GM03348 (cell line): ENCODE measurements around the gene RPL23.
A peak's percentile ranks its signal among the peaks of the same experiment; 100 is the strongest.

Experiments used
- DNase-seq: peaks from one replicate; pipeline ENCODE4 v3.0.0; 2012; ENCODE audit warnings: low spot score

Gene RPL23

DNA sequence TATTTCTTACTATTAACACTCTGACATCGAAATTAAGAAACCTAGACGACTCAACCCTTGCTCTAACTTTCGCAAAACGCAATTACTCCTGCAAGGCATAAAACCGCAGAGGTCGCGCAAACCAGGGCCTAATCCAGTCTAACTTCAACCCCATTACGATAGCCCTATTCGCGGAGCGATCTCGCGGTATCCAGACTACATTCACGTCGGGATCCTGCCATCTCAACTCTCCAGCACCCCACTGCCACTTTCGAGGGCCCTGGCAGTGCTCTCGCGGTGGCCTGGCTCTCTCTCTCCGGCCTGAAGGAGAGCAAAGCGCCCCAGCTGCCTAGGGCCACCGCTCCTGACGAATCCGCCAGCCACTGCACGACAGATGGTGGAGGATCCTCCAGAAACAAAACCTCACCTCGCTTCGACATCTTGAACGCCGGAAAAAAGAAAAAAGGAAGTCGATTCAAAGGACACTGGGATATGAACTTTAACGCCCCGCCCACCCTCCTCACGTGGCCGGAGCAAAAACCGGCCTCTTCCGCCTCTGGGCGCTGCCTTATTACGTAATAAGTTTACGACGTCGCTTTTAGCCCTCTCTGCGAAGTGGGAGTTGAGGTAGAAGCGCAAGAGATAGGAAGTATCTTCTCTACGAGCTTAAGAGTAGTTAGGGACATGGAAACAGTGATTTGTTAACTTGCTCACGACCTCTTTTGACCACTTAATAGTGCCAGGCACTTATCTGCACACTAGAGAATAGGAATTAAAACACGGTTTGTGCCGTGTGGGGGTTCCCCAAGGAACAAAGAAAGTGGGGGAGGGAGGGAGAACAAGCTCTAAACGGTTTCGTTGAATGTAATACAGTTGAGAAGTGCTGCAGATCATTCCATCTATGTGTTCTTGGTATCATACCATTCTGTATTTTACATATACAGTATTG lies at the start of gene RPL23:
Gene RPL23 (minus strand): TSS at position 430 of the 928 bp plus-strand sequence. CDS start 11 bp downstream, at position 419.
- peak; percentile 93 for DNase-seq

DNA sequence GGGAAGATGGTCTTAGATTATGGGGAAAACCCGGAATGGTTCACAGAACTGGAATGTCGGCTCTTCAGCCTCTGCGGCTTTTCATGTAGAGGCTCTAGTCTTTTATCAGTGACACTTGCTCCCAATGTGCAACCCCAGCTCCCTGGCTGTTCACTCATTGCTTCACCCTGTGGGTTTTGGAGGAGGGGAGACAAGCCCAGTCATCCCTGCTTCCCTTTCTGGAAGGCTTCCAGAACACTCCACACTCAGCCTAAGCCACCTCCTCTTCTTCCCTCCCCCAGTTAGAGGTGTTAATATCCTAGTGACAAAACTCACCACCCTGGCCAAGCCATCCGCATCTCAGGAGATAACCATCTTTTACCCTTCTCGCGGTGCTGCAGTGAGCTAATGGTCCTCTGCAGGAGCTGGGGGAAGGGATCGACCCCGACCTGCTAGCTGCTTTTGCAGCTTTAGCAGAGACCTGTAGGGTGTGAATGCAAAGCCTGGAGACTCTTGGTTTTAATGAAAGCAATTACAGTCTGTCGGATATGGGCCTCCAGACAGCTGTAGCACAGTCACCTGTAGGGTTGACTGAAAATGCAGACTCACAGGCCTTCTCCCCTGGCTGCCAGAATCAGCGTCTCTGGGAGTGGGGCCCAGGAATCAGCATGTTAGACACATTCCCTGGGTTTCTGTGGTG lies 47.6 kb upstream of the RPL23 start:
- DNase-seq, result peak; percentile 95

DNA sequence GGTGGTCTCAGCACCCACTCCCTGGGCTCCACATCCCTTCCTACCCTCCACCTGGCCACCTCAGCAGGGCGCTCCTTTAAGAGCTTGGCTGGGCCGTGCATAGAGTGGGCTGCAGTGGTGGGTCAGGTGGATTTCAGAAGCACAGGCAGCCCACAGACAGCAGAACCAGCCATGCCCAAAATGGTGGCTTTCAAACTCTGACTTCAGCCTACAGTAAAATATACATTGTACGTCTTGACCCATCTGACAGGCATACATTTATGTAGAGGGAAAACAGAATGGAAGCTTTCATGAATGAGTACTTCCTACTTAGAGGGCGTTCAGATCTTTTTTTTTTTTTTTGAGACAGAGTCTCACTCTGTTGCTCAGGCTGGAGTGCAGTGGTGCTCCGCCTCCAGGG lies 45.9 kb upstream of the RPL23 start:
- no peak for DNase-seq

DNA sequence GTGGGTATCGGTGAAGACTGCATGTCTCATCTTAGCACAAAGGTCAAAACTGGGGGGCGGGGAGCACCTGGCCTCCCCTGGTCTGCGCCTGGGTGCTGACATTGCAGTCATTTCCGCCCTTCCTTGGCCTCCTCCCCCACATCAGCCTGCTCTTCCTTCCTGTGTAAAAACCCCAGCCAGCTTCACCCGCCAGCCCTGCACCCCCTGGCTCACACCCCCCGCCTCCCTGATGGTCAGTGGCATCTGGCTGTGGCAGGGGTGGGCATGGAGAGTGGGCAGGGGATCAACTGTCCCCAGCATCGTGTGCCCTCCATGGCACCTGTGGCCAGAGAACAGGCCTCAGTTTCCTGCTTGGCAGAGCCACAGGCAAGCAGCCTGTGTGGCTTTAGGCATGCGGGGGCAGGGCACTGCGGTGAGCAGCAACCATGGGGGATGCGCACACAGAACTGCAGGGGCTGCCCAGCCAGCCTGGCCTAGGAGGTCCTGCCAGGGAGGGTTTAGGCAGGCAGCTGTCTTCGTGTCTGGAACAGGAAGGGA lies 45.4 kb upstream of the RPL23 start:
- no peak for DNase-seq

DNA sequence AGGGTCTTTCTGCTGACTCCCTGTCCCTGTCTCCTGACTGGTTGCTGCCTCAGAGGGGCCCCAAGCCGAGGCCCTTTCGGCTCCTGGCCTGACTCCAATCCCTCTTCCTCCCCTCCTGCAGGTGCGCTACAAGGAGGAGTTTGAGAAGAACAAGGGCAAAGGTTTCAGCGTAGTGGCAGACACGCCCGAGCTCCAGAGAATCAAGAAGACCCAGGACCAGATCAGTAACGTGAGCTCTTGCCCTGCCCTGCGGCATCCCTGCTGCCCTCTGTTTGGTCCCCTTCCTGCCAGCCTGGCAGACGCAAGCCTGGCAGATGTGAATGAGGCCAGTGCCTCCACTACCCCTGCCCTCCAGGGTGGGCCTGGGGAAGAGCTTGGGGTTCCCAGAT lies 44.8 kb upstream of the RPL23 start:
- DNase-seq, result no peak

DNA sequence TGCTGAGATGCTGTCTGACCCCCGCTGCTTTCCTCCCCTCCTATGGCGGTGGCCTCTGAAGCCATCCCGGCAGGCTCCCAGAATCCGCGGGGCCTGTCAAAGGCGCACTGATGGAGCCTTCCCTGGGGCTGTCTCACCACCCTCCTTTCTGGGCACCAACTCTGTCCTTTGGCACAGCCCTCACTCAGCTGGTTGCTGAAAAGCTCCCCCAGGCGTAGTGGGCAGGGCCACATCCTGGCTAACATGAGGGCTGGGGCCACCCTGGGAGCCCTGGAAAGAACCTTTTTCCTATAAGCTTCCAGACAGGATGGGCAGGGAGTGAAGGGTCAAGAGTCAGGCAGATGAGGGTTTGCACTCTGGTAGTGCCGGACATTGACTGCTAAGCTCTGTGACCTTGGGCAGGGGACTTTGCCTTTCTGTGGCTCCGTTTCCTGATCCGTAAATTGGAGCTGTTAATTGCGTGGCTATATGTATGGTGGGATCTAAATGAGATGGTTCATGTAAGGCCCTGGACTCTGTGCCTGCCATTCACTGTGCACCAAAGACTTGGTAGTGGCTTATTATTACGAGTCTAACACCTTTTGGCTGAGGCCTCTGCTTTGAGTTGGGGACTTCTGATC lies 44.3 kb upstream of the RPL23 start:
- DNase-seq, result no peak

DNA sequence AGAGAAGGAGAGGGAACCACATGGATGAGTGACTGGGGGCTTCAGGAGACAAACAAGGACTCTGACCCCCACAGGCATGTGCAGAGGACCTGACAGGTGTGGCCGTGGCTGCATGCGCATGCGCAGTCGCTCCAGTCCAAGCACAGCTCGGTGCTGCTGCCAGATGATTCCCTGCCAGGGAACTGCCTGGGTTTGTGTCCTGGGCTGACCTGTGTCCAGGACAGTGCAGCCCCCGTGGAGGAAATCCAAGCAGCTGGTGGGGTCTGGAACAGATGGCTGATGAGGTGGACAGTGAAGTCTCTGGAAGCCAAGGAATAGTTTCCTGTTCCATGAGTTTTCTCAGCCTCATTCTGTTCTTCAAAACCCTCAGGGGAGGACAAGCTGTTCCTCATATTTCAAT lies 43.7 kb upstream of the RPL23 start:
- no peak for DNase-seq

DNA sequence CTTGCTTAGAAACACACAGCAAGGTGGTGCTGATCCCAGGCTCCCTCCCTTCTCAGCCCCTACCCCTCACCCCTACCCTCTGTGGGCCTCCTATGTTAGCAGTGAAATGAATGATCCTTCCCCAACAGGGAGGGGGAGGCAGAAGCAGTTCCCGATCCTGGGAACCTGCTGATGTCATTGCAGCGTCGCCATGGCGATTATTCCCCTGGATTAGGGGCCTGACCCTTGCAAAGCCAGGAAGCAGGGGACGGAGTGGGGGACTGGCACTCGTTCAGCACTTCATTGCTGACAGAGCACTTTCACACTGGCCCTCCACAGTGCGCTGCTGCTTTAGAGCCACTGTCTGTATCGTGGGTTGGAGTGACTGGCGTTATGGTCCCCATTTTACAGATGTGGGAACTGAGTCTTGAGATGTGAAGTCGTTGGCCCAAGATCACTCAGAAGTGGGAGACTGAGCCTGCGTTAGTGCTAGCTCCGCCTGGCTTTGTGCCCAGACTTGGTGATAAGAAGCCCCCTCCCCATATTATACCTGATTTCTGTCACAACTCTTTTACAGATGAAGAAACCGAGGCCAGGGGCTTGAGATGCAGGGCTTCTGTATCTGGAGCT lies 42.9 kb upstream of the RPL23 start:
- no peak for DNase-seq

DNA sequence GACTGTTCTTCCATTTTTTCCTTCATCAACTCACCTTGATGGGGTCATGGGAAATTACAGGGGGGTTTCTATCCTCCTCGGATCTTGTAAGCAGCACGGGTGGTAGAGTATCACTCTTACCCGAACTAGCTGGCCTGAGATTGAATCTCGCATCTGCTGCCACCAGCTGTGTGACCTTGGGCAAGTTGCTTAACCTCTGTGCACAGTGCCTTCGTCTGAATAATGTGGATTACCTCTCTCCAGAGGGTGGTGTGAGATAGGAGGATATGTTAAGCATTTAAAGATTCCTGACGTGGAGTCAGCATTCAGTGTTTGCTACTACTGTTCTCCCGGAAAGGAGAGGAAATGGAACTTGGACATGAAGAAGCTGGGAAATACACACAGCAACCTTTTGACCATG lies 40.8 kb upstream of the RPL23 start:
- no peak for DNase-seq

DNA sequence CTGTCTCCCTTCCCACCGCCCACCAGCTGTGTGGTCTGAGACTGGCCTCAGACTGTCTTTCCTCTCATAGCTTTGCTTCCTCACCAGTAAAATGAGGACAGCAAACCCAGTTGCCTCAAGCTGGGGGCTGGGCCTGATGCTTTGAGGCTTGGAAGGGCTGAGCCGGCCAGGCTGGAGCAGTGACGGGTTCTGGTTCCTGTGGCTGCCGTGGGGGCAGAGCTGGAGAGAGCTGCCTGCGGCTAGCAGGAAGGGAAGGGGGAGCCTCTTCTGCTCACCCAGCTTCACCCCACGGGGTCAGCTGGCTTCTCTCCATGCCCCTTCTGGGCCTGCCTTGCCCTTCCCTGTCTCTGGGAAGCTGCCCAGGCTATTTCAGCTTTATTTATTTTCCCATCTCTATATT lies 40.1 kb upstream of the RPL23 start:
- peak; percentile 38 for DNase-seq

DNA sequence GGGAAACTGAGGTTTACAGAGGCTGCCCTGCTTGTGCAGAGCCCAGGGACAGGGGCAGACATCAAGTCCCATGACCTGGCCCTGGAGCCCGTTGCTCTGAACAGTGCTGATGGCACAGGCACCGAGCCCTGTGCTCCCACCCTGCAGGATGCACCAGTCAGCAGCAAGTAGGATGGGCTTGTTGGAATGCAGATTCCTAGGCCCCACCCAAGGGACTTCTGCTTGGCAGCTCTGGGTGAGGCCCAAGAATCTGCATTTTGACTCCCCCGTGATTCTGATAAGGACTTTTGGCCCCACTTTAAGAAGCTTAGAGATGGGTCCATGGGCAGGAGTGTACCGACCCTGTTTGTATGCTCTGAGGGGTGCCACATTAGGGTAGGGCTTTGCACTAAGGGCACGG lies 39.6 kb upstream of the RPL23 start:
- no peak for DNase-seq

DNA sequence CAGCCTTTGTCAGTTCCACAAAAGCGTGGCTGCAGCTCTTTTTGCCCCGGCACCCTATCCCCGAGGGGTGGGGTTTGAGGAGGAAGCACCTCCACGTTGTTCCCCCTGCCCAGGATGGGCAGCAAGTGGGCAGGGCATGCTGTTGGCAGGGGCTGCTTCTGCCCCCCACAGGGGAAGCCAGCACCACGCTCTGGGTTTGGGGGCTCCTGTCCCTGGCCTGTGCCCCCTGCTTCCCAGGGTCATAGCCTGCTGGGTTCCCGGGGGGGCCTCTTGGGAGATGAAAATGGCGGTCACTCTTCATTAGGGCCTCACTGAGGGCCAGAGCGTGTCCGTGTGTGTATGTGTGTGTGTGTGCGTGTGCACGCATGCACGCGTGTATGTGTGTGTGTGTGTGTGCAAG lies 39.1 kb upstream of the RPL23 start:
- DNase-seq, result no peak

DNA sequence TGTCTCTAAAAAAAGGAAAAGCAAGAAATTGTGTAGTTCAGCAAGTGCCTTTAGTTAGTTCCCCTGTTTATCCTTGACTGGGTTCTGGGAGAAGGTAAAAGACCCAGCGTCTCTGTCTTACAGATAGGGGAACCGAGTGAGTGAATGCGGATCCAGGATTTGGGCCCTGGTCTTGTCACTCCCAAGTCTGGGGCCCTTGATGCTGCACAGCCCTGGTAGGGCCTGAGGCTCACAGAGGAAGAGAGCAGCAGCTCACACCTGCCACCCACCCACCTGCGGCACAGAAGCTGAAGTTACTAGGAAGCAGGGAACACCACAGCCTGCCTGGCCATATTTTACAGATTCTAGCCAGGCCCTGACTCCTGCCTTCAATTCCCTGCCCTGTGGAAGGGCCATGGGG lies 38.6 kb upstream of the RPL23 start:
- DNase-seq, result no peak

DNA sequence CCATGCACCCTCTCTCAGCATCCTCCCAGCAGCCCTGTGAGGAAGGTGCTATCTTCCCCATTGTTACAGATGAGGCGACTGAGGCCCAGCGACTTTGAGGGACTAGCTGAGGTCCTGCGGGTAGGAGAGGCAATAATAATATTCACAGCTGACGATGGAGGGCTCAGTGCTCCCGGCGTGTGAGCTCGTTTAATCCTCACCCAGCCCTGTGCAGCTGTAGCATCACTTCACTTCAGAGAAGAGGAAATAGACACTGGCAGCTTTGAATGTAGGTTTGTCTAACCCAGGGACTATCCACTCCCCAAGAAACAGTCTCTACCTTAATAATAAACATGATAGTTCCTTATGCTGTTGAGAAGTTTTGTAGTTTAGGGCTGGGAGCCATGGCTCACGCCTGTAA lies 37.9 kb upstream of the RPL23 start:
- DNase-seq, result no peak

DNA sequence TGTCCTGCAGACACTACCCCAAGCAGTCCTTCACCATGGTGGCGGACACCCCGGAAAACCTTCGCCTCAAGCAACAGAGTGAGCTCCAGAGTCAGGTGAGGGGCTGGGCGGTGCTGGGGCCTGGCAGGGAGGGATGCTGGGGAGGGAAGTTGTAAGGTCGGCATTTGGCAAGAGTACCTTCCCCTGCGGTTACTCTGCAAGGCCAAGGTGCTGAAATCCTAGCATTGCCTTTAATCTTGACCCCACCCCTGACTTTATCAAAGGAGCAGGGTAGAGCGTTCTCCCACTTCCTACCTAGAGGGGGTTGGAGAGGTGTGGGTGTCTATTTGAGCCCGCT lies 36.9 kb upstream of the RPL23 start:
- no peak for DNase-seq

DNA sequence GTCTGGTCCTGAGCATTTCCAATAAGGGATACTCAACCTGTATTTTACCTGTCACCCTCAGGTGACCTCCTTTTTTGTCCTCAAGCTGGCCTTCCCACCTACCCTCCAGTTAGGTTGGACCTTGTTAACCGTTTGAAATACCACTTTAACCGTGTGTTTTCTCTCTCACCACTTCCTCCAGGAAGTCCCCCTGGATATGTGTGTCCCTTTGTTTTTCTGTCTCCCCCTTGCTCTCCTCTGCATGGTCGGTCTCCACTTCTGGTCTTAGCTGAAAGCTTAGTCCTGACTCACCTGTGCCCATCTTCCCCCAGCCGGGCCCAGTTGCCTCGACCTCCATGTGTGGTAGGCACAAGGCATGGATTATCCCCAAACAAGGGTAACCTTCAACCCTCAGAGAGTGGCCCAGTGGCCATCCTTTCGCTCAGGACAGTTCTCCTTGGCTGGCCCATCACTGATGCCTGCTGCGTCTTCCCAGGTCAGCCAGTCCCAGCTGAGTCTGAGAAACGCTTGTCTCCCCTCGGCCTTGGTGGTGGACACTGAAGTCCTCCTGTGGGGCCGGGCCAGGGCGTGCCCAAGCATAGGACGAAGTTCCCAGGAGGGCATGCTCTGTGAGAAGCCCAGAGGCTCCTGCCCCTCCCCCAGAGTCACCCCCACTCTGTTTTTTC lies 36.4 kb upstream of the RPL23 start:
- no peak for DNase-seq

DNA sequence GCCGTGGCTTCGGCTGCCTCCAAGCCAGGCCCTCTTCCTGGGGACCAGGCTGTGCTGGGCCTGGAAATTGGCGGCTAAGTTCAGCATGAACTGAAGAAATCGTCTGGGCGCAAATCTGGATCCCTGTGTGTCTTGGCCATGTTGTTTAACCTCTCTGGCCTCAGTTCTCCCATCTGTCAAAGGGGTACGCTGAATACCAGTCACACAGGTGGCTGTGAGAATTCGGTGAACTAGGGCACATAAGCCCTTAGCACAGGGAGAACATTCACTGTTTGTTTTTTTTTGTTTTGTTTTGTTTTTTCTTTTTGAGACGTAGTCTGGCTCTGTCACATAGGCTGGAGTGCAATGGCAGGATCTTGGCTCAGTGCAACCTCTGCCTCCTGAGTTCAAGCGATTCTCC lies 35.3 kb upstream of the RPL23 start:
- no peak for DNase-seq

DNA sequence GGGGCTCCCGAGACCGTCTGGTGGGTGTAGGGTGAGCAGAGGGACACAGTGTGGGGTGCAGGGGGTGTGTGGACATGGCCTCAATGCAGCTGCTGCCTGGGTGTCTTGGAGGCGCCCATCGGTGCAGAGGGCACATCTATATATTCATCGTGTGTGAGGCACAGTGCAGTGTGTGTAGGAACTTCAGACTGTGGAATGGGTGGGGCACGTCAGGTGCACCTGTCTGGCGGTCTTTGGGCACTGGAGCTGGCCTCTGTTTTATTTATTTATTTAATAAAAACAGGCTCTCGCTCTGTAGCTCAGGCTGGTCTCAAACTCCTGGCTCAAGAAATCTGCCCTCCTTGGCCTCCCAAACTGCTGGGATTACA lies 33.1 kb upstream of the RPL23 start:
- DNase-seq, result no peak

DNA sequence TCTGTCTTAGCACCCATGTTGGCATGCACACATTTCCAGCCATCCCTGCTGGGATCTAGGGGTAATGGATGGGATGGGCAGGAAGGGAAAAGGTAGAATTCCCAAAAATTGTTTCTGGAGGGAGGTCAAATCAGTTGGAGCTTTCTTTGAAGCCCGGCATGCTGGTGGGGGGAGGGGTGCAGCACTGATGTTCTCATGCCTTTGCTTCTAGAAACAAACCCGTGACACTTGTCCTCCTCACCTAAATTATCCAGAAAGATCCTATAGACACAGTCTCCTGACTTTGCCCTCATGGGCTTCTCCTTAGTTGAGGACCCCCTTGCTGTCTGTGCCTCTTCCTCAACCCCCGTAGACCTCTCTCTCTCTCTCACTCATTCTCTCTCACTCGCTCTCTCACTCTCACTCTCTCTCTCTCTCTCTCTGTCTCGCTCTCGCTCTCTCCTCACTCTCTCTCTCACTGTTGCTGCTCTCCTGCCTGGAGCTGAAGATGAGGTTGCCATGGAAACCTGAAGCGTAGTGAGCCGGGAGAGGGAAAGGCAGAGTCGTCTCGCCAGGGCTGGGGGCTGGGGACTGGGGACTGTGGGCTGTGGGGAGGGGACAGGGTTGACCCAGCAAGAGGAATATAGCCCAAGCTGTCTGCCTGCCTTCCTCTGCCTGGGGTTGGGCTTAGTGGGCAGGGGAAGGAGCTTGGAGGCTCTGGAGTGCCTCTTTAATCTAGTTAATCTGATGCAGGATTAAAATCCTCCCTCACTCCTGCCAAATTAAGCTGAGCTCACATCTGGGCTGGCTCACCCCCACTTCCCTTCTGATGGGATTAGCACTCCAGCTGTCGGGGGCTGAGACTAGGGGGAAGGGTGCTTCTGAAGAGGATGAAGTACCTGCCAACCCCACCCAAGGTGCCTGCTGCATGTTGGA lies 32.5 kb upstream of the RPL23 start:
- no peak for DNase-seq

DNA sequence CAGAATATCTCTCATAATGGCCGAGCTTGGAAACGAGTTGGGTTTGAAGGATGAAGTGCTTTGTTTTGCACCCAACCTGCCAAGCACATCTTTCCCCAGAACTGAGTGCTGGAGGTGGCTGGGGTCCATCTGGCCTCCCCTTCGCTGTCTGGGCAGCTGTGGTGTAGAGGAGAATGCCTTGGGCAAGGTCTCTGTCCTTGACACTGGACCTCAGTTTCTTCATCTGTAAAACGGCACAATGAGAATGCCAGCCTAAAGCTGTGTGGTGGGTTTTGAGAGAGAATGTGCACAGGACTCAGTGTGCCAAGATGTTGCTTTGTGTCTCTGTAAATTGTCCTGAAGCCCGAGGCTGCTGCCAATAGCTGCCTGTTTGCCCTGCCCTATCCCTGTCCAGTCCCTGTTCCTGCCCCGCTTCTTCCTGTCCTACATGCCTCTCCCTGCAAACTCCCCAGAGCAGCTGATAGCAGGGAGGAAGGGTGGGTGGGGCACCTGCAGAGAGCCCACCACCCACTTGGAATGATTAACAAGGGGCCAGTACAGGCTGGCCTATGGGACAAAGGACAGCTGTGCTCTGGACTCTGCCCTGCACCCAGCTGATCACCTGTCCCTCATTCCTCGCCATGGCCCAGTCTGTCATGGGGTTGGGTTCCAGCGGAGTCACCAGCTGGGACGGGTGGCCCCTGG lies 31.7 kb upstream of the RPL23 start:
- DNase-seq, result no peak
